NB4 (cell line): ENCODE data around the gene LINGO1.

Experiments
- CTCF ChIP-seq: IDR thresholded peaks from one replicate; pipeline ENCODE4 v1.5.1; 2012; ENCODE audit warnings: low read depth, low read length
- MAX ChIP-seq: IDR thresholded peaks from 2 replicates; pipeline ENCODE4 v1.6.1; 2011; ENCODE audit warnings: low read depth, low read length
- MYC ChIP-seq: IDR thresholded peaks from 2 replicates; pipeline ENCODE4 v1.6.1; 2011; ENCODE audit warnings: low read depth, low read length
- POLR2A ChIP-seq: IDR thresholded peaks from 2 replicates; pipeline ENCODE4 v1.6.1; 2011; ENCODE audit warnings: mild to moderate bottlenecking; ENCODE audit not compliant: insufficient read length; ENCODE audit errors: extremely low read depth

- TF ChIP-seq POLR2A (no peak), CTCF (no peak), MAX (no peak), MYC (no peak)
These were observed 21.2 kb upstream of the LINGO1 start for GRCh38 chr15:77653832-77654480.
